Right kidney (tissue), 9 donors: ENCODE results near the gene TYMS.

Source experiments
- DNase-seq: peaks from one replicate; pipeline ENCODE4 v3.0.0-alpha.2; 2016
- long read RNA-seq, 8 donors: transcript quantifications; one replicate each; lab custom pipeline, GENCODE V29; 2026

Gene TYMS
- long read RNA-seq, donor 1, transcript TYMS-203 (7 exons, 1,662 nt) = major isoform, 61 of 62 reads
- long read RNA-seq, donor 1, partial matches to known transcripts = 0 of 62 reads
- long read RNA-seq, donor 1, other reads (novel, unspliced or antisense) = 0 of 62 reads
- long read RNA-seq, donor 2, transcript TYMS-203 (7 exons, 1,662 nt) = major isoform, 30 of 43 reads
- long read RNA-seq, donor 2, partial matches to known transcripts = 7 of 43 reads
- long read RNA-seq, donor 2, other reads (novel, unspliced or antisense) = 5 of 43 reads
- long read RNA-seq, donor 3, transcript TYMS-203 (7 exons, 1,662 nt) = major isoform, 14 of 114 reads
- long read RNA-seq, donor 3, partial matches to known transcripts = 100 of 114 reads
- long read RNA-seq, donor 3, other reads (novel, unspliced or antisense) = 0 of 114 reads
- long read RNA-seq, donor 4, transcript TYMS-203 (7 exons, 1,662 nt) = major isoform, 41 of 113 reads
- long read RNA-seq, donor 4, partial matches to known transcripts = 71 of 113 reads
- long read RNA-seq, donor 4, other reads (novel, unspliced or antisense) = 0 of 113 reads
- long read RNA-seq, donor 5, transcript TYMS-203 (7 exons, 1,662 nt) = major isoform, 72 of 117 reads
- long read RNA-seq, donor 5, partial matches to known transcripts = 44 of 117 reads
- long read RNA-seq, donor 5, other reads (novel, unspliced or antisense) = 0 of 117 reads
- long read RNA-seq, donor 6, transcript TYMS-203 (7 exons, 1,662 nt) = major isoform, 36 of 237 reads
- long read RNA-seq, donor 6, partial matches to known transcripts = 199 of 237 reads
- long read RNA-seq, donor 6, other reads (novel, unspliced or antisense) = 0 of 237 reads
- long read RNA-seq, donor 7 = 0 reads
- long read RNA-seq, donor 8, transcript TYMS-203 (7 exons, 1,662 nt) = major isoform, 34 of 65 reads
- long read RNA-seq, donor 8, partial matches to known transcripts = 24 of 65 reads
- long read RNA-seq, donor 8, other reads (novel, unspliced or antisense) = 5 of 65 reads

DNA sequence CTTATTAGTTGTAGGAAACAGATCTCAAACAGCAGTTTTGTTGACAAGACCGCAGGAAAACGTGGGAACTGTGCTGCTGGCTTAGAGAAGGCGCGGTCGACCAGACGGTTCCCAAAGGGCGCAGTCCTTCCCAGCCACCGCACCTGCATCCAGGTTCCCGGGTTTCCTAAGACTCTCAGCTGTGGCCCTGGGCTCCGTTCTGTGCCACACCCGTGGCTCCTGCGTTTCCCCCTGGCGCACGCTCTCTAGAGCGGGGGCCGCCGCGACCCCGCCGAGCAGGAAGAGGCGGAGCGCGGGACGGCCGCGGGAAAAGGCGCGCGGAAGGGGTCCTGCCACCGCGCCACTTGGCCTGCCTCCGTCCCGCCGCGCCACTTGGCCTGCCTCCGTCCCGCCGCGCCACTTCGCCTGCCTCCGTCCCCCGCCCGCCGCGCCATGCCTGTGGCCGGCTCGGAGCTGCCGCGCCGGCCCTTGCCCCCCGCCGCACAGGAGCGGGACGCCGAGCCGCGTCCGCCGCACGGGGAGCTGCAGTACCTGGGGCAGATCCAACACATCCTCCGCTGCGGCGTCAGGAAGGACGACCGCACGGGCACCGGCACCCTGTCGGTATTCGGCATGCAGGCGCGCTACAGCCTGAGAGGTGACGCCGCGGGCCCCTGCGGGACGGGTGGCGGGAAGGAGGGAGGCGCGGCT, at the start of gene TYMS:
Gene TYMS, plus strand, starts transcription at position 343 of the 690 bp plus-strand sequence. Its CDS starts 90 bp downstream, at position 433.
- DNase-seq = peak; percentile 84

DNA sequence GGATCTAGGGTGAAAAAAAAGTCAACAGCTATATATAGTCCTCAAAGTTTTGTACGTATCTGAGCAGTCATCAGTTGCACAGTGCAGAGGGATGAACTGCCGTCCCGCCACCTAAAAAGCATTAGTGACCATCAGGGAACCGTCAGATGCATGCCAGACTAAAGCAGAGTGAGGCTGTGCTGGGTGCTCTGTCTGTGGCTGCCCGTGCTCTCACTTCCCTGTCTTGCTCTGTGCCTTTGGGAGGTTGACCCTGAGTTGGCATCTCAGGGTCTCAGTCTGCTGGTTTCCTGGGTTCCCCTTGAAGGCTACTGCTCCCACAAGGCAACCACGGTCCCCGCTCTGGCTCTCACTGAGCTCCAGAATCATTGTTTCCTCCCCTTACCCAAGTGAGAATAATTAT, 49.5 kb upstream of the TYMS start:
- DNase-seq = no peak

DNA sequence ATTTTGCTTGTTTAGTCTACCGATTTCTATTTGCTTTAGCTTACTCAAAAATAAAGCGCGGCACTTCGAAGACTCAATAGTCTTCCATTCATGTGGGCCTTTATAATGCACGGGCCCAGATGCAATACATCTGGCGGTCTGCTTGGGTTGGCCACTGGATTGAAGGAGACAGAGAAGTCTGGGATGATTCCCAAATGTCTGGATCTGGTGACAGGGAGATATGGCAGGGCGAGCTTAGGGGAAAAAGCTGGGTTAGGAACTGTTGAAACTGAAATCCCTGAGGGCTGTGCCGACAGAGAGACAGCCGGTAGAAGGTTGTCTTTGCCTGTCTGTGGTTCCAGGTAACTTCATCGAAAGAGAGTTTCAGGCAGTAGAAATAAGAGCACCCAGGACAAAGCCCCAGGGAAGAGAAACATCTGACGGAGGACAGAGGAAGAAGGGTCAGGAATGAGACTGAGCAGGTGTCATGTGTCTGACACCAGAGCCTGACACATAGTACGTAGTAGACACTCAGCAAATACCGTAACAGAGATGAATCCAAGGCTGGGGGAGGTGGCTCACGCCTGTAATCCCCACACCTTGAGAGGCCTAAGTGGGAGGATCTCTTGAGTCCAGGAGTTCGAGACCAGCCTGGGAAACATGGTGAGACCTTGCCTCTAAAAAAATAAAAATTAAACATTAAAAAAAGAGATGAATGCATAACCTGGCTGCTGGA, 47.1 kb upstream of the TYMS start:
- no peak for DNase-seq

DNA sequence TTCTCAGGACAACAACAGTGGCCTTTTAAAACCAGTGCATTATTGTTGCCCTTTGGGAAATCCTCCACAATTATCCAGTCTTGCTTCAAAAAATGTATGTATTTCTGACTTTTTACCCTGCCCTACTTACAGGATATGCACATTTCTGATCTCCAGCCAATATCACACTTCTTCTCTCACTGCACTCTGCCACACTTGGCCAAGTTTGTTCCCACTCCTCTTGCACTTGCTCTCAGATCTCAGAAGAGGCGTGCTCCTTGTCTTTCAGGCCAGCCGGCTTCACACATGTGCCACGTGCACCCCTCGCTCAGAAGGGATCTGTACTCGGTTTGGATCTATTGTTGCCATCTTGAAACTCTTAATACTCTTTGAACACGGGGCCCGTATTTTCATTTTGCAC, 45.3 kb upstream of the TYMS start:
- no peak for DNase-seq

DNA sequence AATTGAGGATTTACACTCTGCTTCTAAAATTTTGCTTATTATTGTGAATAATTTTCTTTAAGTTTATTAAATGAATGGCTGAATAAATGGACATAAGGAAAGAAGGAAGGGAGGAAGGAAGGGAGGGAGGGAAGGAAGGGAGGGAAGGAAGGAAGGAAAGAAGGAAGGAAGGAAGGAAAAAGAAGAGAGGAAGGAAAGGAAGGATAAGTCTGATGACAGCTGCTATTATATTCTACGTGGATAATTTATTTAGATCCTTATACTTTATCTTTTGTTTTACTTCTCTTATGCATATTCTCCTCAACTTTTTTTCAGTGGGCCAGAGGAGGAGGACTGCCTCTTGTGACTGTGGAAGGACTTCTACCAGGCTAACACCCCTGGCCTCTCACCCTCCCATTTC, 43.3 kb upstream of the TYMS start:
- DNase-seq = no peak

DNA sequence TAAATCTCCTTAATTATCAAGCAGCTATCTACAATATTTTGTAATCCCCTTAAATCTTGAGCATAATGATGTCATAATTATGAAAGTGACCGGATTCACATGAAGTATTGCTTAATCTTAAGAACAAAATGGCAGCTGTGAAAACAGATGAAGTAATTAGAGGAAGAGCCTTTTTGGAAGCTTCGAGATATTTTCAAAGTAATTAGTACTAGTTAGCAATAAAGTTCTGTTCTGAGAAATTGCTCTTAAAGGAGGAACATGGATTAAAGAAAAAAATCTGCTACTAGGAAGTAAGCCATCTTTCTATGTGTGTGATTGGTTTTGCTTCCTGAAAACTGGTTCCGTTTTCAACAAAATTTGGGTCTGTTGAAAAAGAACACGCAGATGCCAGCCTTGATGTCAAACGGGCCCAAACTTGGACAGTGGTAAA, 42.3 kb upstream of the TYMS start:
- no peak for DNase-seq

DNA sequence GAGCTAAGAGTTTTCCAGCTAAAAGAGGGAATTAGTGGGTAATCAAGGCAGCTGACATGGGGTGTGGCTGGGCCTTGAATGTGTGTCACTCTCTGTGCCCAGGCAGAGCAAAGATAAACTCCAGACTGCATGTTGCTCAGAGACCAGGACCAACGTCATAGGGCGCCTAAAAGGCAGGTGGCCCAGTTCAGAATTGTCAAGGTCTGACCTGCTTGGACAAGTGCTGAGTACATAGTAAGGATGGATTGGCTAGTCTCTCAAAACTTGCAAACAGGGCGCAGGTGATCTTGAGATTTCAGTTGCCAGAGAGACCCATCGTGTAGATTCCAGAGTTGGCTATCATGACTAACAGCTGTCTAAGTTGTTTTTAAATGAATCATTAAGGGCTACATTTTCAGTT, 41.7 kb upstream of the TYMS start:
- no peak for DNase-seq

DNA sequence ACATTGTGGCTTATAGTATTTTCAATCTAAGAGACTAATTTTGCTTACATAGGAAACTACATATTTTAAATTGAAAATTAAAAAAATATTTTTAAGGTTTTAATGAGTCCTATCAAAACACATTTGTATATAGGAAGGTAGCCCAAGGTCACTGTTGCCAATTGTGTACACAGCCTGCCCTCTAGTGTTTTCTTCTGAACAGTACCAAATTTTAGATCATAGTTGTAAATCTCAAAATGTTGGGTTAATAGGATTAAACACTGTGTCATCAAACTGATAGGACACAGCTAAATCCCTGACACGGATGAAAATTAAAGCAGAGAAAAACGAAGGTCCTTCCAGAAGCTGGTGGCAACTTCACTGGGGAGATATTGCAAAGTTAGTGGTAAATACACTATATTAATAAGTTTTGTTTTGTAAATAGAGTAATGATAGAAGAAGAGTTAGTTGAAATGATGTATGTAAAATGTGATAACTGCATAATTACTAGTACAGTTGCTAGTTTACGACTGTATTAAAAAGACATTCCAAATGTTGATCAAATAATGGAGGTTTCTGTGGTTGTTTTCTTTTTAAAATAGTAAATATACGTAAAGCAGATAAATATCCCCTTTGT, 41.0 kb upstream of the TYMS start:
- no peak for DNase-seq

DNA sequence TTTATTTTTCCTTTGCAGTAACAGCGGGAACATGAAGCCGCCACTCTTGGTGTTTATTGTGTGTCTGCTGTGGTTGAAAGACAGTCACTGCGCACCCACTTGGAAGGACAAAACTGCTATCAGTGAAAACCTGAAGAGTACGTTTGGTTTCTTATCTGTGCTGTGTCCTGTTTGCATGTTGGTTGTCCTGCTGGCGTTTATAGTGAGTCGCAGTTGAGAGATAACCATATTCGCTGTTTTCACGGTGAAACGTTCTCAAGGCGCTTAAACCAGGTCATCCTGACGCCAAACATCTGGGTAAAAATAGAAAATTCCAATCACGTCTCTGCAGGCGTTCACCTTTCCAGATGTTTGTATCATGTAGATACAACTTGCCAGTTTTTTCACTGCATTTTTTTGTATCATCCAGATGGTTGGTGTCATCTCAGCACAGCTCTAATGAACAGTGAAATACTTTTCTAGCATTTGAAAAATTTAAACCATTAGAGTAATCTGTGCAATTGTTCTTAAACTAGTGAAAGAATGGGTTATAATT, 39.4 kb upstream of the TYMS start:
- no peak for DNase-seq

DNA sequence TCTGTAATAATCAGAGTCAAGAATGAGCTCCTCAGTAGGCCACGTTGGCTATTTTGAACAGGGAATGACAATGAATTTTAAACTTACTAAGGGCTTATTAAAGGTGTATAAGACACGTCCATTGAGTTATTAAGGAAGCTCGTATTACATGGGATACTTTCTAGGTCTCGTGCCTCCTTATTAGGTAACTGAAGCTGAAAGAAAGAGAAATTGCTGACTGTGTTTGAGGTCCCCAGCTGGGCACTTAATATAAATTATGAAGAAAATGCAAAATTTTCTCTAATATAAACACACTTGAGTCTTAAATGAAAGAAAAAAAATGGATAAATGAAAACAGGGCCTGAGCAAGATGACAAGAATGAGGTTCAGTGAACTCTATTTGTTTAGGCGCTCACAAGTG, 38.8 kb upstream of the TYMS start:
- no peak for DNase-seq

DNA sequence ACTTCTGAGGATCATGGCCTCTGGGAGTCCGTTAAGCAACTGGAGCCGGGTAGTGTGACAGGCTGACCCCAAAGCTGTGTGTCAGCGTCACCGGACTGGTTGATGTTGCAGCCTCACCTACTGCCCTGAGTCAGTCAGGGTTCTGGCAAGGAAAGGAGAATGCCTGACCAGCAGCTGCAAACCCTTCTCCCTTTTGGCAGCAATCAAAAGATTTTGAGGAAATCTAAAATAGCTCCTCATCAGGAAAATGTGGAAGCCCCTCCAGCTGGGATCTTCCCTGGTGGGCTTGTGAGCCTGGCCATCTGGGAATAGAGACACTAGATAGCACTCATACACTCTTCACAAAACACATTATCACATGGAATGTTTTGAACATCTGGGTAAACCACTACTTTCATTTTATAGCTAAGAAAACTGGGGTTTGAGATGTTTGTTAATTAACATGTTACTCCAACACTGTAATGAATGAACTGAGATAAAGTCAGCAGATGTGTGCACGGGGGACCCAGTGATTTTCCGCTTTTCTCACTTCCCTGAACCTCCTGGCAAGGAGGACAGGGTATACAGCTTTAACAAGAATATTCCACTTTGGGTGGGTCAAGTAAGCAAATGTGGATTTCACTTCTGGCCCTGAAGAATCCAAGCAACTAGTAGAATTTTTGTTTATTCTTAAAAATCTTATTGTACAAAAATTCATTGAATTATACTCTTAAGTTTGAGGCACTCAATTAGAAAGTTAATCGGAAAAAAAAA, 36.0 kb upstream of the TYMS start:
- DNase-seq = no peak

DNA sequence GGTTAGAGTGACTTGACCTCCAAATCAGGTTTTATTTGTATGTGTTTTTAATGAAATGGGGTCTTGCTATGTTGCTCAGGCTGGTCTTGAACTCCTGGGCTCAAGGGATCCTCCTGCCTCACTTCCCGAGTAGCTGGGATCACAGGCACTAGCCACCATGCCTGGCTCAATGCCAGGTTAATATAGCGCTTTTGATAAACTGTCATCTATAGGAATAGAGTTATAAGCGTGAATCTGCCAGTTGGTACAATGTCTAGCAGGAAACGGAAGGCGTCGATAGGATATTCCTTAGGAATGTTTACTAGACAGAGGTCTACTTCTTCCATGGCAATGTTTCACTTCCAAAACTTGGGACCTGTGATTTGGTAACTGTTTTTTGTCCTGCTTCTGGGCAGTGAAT, 35.2 kb upstream of the TYMS start:
- no peak for DNase-seq

DNA sequence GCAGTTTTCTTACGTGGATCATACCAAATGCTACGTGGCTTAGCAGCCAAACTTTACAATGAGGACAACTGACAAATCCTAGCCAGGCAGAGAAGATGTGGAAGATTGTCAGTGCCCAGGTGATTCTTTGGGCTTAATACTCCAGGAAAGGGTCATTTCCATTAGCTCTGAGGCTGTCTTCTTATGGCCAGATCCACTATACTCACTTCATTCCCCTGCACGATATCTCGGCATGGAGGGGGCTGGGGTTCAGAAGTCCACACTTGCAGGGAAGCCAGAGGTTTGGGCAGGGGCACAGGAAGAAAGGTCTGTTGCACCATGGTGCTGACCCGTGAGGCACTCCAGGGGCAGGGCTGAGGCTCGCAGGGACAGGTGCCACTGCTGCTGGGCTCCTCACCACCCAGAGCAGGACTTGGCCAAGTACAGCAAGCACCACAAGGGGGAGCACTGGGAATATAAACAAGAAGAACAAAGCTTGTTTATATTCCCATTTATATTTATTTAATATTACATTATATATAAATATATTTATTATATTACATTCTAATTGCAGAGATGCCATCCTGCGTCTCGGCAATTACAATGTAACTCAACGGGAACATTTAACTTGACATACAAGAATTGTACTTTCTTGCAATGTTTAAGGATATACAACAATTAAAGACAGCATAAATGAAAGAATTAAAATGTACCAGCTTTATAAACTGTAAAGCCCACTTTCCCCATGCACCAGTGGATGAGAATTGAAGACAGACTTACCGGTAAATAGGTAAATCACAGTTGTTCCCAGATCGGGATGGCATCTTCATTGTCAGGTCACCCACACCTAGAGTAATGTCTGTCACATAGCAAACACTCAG, 33.5 kb upstream of the TYMS start:
- DNase-seq = peak; percentile 17

DNA sequence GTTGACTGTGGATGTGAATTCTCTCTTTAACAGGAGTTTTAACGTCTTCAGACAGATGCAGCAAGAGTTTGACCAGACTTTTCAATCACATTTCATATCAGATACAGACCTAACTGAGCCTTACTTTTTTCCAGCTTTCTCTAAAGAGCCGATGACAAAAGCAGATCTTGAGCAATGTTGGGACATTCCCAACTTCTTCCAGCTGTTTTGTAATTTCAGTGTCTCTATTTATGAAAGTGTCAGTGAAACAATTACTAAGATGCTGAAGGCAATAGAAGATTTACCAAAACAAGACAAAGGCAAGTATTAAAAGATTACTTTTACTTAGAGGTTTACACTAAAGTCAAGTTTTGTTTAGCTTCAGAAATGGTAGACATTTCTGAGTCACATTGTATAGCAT, 30.2 kb upstream of the TYMS start:
- no peak for DNase-seq

DNA sequence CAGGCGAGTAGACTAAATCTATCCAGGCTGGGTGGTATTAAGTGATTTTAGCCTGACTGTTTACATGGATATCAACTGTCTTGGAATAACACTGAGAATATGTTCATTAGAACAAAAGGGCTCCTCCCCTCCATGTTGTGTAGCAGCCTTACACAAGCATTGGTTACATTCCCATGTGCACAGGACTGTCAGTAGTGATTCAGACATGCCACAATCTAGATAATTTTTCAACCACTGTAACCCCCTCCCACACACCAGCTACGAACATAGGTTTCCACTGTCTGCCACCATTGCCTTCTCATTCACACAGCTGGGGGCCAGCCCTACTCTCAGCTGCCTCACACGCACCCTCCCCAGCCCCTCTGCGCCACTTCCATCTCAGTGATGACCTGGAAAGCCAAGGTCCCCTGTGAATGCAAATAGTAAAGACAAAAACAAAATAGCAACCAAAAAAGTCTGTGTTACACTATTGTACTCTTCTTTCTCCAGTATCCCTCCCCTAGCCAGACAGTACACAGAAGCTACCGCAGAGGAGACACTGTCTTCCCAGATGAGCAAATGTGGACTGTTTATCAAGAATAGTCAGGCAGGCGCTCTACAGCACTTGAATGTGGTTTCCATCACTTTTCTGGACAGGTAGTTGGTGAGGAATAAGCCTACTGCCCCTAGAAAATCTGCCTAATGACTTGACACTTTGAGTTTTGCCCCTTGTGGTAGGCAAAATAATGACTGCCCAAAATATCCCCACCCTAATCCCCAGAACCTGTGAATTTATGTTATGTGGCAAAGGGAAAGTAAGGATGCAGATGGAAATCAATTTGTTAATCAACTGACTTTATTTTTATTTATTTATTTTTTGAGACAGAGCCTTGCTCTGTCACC, 27.9 kb upstream of the TYMS start:
- no peak for DNase-seq

DNA sequence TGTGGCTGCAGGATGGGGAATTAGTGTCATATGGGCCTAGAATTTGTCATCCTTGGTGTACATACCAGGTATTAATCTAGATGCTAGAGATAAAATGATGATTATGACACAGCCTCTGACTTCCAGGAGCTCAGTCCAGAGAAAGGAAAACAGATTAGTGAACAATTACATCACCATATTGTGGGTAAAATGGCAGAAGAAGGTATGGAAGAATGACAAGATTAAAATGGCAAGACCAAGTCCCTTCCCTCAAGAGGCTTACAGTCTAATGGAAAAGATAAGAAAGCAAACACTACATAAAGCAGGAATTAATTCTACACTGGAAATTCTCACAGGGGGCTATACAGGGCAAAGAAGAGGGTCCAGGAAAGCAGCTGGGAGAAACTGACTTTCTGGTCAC, 25.9 kb upstream of the TYMS start:
- DNase-seq = no peak

DNA sequence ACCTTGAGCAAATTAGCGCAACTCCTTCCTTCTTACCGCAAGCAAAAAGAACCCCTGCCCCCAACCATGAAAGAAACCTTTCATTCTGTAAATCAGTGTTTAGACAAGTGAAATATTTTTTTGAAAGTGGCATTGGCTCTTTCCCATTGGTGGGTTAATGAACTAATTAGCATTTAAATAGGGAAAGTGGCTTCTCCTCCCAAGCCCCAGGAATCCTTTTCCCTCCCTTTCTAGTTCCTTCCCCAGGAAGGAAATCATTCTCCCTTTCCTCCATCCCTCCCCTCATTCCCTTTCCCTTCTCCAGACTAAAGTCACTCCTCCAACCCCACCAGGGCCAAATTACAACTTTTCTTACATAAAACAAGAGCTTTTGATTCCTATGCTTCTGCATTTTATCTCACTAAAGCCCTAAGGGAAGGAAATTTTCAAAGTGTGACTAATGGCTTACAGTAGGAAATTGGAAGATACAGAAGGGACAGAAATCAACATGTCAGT, 22.9 kb upstream of the TYMS start:
- DNase-seq = no peak

DNA sequence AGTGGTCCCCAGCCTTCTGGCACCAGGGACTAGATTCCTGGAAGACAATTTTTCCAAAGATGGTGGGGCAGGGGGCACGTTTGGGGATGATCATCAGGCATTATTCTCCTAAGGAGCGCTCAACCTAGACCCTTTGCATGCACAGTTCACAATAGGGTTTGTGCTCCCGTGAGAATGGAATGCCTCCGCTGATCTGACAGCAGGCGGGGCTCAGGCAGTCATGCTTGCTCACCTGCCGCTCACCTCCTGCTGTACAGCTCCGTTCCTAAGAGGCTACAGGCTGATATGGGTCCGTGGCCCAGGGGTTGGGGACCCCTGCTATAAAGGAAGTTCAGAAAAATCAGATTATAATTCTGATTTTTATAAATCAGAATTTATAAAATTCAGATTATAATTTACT, 22.3 kb upstream of the TYMS start:
- no peak for DNase-seq
